Middle frontal gyrus (tissue), 1 donor: ENCODE measurements around the gene DLGAP1.
A peak's percentile ranks its signal among the peaks of the same experiment; 100 is the strongest.

Experiments used
- DNase-seq: peaks from one replicate; pipeline ENCODE4 v3.0.0-alpha.2; 2015; ENCODE audit warnings: low spot score; ENCODE audit errors: extremely low spot score

DLGAP1 gene

DNA sequence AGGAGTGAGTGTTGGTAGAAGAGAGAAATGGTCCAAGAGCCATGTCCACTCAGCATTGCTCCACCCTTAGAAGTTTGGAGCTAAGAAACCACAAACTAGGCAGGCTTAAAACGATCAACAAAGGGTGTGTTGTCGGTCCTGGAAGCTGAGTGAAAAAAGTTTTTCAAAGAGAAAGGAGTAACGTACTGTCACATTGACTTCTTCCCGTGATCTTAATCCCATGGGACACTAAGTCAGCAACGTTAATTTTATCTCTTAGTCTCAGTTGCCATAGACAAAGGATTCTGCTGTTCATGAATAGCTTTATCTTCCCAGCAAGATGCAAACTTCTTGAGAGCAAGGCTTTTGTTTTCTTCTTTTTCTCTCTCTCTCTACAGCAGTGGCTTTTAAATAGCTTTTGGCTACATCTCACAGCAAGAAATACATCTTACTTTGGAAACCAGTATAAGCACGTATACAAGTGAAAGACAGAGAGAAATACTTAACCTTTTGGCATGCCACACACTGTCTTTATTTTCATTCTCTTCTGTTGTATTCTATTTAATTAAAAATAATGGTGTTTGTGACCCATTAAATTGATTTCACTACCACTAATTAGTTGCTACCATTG, 627.8 kb downstream of the DLGAP1 start:
- no peak for DNase-seq

DNA sequence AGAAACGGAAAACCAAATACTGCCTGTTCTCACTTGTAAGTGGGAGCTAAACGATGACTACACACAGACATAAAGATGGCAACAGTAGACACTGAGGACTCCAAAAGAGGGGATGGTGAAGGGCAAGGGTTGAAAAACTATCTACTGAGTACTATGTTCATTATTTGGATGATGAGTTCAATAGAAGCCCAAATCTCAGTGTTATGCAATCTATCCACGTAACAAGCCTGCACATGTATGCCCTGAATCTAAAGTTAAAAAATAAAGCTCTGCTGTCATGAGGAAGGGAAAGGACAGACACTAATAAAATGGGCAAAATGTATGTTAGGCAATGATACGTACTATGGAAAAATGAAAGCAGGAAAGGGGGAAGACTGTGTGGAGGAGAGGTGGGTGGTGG, 629.1 kb downstream of the DLGAP1 start:
- DNase-seq = no peak

DNA sequence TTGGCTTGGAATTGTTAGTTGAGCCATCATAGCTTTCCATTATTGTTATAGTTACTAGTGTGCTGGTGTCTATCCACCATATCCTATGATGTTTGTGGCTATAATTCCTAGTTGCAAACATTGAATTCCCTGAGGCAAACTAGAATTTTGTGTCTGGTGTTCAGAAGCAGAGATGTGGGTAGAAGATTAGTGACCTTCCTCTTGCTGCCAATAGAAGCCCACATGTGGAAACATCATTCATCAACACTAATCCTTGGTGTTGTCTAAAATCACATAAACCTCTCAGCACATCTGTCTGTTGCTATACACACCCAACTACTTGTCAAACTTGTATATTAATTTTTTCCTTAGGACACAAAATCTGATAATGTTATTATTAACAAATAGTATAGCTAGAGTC, 631.0 kb downstream of the DLGAP1 start:
- DNase-seq = no peak

DNA sequence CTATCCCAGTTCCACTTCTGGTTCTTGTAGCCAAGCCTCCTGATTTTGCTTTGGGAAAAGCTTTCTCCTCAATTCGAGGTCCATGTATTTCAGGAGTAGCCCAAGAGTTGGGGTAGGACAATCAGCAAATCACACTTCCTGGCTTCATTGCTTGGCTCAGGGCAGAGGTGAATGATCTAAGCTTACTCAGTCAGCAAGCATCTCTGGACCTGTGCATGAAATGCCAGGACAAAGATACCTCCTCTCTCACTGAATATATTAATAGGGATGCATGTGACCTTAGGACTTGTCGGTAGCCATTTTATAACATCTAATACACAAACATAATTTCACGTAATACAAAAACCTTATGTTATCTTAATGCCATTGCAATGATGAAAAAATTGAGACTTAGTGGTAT, 632.0 kb downstream of the DLGAP1 start:
- DNase-seq = no peak

DNA sequence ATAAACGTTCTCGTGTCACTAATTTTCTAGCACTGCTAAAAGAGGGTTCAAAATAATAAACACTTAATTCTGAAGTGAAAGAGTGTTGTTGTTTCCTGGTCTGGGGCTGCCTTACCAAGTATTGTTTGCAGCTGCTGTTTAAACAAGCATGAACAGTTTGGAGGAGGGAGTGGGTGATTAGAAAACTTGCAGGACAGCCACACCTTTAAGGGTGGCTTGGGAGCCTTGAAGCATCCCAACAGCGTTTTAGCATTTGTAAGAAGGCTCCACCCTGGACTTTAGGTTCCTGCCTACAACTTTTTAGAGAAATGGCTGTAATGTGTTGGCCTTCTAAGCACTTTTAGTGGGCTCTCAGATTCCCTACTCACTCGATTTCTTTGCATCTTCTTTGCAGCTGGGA, 633.6 kb downstream of the DLGAP1 start:
- no peak for DNase-seq

DNA sequence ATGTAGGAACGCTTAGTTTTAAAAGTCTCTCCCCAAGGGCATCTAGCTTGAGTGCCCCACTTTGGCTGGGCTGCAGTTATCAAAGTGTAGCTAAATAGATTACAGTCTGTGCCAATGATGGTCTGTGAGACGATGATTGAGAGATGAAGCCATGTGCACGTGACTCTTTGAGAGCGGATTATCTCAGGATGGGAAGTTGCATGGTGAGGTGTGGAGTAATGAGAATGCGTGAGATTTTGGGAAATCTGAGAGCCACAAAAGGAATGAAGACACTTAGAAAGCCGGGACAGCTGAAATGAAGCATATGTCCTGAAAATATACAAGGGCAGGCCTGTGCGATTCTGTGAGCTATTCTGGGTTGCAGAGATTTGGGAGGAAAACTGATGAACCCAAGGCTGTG, 635.1 kb downstream of the DLGAP1 start:
- no peak for DNase-seq

DNA sequence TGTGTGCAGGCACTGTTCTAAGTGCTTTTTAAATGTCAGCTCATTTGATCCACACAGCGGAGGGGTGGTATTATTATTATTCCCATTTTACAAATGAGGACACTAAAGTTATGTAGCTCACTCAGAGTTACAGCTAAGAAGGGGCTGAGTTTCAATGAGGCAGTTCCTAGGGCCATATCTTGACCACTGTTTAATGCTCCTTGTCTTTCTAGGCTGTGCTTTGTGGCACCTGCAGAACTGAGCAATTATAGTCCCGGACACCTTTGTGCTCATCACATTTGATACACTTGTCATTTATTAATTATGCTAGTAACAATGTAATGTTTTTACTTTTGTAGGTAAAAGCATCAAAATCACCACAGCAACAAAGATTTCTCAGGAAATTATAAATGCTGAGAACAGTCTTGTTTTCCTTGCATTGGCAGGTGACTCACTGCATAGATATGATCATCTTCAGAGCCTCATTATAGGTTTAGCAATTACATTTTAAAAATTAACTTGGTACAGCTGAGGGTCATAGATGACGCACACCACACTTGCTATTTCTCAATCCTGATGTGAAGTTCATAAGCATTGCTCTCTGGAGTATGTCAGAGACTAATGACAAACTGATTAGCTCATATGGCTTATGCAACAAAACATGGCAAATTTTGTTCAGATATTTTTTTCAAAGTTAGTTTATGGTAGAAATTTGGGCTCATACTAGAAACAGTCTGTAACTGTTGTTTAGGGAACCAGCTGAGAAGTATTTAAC, 638.3 kb downstream of the DLGAP1 start:
- no peak for DNase-seq

DNA sequence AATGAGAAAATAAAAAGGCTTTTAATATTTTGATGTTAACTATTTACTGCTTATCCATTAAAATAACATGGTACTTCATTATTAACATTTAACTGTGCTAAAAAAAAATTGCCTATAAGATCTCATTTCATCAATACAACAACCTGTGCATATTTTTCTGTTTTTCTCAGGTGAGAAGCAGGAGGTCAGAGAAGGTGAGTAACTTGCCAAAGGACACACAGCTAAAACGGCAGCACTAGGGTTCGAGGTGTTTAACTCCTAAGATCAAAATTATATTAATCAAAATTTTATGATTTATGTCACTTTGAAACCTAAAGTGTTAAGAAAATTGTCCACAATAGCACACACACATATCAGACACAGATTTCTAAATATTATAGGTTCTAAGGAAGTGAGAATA, 639.1 kb downstream of the DLGAP1 start:
- DNase-seq = no peak

DNA sequence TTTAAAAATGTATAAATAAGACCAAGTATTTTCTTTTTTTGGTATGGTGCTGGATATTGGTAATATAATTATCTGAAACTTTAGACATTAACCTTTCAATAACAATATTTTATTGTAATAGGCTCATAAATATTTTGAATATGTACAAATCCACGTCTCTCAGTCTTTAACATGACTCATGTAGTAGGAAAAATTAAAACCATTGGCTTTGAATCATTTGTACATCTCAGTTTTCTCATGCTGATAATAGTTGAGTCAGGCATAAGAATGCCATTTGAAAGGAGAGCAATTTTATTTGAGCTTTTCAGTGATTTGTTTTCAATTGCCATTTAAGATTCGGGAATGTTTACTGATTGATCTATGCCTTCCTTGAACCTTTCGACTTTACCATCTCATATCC, 640.3 kb downstream of the DLGAP1 start:
- DNase-seq = no peak

DNA sequence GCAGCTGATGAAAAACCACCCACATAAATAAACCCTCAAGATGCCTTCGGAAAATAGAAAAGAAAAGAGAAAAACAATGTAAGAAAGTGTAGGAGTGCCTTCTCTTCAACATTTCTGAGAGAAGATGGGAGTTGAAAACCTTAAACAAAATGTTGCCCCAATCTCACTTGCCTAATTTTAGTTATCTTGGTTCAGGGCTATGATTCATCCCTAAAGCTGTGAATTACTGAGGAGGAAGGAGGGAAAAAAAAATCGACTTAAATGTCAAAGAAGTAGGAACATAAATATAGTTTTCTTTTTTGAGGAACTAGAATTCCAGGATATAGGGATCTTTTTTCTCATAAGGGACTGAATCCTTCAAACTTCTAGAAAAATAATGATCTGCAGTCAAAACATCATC, 644.8 kb downstream of the DLGAP1 start:
- DNase-seq = peak; percentile 52

DNA sequence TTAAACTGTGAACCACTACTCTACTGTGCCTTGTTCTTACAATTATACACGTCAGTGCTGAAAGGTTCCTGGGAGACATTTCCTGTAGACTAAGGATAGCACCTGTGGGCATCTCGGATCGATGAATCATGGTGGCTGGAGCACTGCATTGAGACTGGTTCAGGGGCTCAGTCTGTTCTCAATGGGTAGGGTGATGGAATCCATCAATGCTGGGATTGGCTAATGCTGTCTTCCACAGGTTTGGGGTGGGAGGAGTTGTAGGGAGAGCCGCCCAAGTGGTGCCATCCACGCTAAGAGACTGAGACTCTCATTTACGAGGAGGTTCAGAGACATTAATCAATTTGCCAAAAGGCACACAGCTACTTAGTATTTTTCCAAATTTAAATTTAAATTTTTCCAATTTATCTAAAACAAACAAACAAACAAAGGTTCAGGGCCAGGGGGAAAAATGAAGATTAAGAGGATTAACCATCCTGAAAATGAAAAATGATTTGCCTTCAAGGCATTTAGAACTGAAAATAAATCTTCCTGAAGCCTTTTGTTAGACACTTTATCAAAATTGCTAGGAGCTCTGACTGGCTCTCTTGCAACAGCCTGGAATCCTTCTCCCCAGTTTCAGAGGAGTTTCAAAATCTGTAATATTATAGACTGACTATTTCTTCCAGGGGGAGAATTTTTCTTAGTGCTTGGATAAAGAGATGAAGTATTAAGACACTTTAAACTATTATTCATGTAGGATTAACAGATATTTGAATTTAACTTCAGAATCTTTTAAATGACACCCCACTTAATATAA, 645.9 kb downstream of the DLGAP1 start:
- no peak for DNase-seq

DNA sequence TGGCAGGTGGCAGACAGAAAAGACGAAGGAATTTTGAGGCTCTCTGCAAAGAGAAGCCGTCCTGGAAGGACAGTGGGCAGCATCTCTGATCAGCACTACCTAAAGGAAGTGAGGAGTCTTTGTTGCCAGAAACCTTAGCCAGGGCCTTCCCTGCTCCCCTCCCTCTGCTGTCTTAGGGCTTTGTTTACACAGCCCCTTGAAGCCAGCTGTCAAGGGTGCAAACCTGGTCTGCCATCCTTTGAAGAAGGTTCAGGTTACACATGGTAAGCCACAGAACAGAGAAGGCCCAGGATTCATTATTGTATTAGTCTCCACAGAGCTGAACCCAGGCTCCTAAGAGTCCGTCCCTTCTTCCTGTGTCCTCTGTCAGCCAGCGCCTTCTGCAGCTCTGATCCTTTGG, 648.5 kb downstream of the DLGAP1 start:
- DNase-seq = no peak

DNA sequence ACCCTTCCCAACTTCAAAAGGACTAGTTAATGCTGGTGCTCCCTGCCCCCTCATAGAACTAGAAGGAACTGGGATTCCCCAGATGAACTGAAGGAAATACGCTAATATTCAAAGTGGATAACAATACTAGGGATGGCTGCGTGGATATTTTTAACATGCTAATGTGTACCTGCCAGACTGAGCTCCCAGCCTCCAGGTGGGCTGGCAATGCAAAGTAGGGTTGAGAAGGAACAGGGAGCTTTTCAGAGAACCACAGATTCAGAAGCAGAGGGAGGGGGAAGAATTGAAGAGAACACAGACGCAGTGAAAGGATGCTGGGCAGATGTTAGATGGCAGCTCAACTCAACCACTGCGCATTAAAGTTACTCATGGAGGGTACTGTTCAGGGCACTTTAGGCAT, 650.8 kb downstream of the DLGAP1 start:
- no peak for DNase-seq

DNA sequence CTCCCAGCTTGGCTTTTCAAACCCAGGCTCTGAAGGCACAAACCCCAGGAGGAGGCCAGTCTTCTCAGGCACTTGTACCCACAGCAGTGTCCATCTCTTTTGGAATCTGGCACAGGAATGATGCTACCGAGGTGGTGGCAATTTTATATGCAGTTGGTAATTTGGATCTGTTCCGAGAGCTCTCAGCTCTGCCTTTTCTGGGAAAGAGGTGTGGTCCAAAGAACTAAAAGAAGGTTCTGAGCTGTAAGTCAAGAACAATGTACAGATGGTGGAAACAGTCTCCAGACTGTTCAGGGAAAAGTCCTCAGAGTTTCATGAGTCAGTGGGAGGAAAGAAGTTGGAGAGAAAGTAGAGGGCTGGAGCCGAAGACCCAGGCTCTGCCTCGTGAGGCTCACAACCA, 651.8 kb downstream of the DLGAP1 start:
- DNase-seq = no peak

DNA sequence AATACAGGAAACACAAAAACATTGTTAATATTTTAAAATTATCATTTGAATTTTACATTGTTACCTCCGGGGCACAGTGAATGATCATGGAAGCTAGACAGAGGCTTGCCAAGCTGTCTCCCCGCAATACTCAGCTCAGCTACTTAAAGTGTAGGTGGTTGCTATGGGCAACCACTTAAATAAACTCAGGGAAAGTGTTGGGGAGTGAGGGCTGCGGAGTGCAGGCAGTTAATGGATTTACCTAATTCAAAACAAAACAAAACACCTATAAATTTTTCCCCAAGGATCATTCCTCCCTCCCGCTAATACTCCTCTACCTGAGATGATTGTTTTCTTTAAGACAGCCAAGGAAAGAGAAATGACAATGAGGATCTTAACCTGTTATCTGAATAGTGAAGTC, 655.6 kb downstream of the DLGAP1 start:
- DNase-seq = peak; percentile 37

DNA sequence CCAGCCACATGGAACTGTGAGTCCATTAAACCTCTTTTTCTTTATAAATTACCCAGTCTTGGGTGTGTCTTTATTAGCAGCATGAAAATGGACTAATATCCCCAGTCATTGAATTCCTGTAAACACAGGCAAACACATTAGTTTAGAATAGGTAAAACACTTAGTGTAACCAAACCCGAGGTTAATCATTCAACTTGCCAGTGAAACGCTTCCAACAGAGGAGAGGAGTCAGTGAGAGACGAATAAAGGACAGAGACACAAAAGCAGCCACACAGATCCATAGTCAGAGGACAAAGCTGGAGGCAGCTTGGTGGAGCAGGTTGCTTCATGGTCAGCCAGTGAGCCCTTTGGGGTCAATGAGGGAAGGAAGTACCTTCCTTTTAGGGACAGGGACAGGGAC, 657.1 kb downstream of the DLGAP1 start:
- DNase-seq = no peak

DNA sequence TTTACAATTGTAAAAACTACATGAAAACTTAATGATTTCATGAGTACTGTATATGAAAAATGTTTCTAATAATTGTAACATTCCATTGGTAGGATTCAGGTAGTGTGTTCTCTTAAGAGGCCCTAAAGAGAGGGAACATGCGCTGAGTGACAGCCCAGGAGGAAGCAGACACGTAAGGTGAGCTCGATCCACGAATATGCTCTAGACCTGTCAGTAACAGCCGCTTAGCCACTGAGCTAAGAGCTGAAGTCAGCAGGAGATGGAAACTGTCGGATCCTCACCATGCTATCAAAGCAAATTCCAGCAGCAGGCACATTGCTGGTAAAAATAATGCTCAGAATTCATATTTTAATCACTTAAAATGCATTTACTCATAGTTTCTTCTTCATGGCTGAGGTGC, 658.7 kb downstream of the DLGAP1 start:
- DNase-seq = no peak

DNA sequence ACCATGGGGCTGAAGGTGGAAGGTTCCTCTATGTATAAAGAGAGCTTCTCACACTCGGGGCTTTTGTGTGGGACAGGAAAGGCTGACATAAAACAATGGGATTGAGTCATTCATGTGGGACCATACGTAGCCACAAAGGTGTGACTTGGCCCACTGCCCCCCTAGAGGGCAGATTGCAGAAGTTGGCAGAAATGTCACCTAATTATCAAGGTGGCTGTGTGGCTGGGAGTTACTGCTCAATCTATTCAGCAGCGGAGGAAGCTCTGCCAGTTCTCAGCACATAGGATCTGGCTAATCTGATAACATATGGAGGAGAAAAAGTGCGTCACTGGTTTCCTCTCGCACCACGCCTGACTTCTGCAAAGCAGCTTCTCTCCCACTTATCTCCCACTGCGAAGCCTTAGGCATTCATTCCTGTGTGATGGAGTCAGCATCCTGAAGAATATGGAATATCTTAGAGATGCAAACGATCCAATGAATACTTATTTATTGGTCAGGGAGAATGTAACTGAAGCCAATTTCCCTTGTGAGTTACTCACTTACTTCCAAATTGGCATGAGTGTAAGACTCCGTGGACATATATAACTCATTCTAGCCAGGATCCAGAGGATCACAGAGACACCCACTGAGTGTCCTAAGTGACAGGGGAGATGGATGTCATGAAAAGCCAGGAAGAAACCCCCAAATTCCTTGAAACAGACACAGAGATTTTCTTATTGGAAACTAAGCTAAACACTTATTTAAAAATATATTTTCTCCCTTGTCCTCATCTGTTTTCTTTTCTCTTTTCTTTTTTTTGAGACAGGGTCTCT, 660.4 kb downstream of the DLGAP1 start:
- peak; percentile 59 for DNase-seq

DNA sequence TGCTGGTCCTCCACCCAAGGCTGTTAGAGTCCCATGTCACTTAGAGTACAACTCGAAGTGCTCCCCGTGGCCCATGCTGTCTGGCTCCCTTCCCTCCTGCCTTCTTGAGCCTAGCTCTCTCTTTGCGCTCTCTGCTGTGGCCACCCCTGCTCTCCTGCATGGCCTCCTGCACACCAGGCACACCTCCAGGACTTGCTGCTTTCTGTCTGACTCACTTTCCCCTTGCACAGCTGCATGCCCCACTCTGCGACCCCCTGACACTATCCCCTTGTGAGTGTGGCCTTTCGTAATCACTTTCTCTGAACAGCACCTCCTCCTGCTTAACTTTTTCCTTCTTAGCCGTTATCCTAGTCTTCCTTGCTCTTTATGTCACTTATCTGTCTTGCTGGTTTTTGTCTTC, 661.6 kb downstream of the DLGAP1 start:
- no peak for DNase-seq

DNA sequence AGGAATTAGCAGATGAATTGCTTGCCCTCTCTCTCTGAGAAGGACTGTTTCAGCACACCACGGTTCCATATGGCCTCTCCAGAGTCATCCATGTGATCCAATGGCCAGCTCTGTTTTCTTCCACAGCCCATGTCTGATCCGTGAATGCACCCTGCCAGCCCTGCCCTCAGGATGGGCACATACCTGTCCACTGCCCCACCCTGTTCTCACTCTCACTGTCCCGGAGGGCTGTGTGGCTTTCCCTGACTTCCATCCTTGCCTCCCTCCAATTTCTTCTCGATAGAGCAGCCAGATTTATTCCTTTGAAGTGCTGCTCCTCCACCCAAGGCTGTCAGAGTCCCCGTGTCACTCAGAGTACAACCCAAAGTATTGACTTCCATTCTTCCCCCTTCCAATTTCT, 662.0 kb downstream of the DLGAP1 start:
- DNase-seq = no peak

DNA sequence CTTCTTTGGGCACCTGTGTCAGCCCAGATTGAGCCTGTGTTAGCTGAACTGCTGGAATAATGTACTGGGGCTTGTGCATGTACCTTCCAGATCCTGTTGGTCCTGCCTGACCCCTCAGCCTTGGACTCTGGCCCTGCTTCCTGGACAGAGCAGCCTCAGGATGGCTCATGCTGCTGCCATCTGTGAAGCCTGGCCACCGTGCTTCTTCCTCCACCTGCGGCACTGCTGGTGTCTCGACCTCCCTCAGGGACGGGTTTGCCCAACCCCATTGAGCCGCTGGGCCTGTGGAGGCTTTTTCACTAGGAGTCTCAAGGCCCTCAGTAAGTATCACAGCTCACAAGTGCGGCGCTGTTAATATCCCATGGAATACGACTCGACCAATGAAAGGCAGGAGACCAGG, 662.4 kb downstream of the DLGAP1 start:
- no peak for DNase-seq

DNA sequence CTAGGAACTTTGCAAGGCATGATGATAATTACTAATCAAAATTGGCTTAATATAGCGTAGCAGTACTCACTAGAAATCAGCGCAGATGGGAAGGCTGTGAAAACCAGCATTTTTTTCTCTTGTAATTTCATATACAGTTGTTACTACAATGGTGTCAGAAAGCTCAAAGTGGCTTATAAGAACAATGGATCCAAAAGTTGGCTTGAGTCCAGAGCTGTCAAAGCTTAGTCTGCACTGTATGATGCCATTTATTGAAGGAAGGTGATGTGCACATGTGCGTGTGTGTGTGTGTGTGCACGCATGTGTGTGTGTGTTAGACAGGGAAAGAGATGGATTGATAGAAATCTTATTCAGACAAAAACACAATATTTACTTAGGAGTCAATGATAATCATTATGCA, 663.9 kb downstream of the DLGAP1 start:
- no peak for DNase-seq
